ENCODE data around the gene ARPC1A.
"Not testable (repeated sequence)": the region's sequence is repeated elsewhere in the genome, so short reads cannot be mapped to it uniquely, and the experiment has no call there.

ARPC1A gene

GRCh38 chr7:99308461-99309074, 17.1 kb upstream of the ARPC1A start:
- Mint-ChIP-seq H3K4me1 (peaks cover 9% of the 10 kb centered on the region), H3K27me3 (peaks cover 34% of the 10 kb centered on the region), H3K9me3 (no peaks in the 10 kb centered on the region), H3K27ac (no peak overlapping the region), H3K4me3 (no peak overlapping the region), H3K36me3 (no peaks in the 10 kb centered on the region)
- no peak for DNase-seq
- CTCF ChIA-PET: interaction anchor here (7.1 kb wide), 1 partner anchor 270 kb away, joined by 76 read pairs; no protein-coding TSS in a partner anchor

DNA sequence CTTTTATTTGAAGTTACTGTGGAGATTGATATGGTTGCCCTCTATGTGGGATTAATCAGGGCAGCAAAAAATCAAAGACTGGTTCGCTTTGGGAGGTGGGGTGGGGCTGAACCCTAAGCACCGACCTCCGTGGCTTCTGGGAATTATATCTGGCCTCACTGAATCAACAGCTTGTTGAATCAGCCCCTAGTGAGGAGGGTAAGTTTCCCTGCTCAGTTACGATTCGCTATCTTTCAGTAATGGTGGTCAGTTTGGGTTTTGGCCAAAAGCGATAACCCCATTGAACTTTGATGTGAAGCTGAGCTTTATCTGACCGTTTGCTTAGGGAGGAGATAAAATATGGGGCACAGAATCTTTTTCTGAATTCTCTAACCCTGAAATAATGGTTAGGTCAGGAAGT, 16.6 kb upstream of the ARPC1A start:
- Mint-ChIP-seq H3K27me3 (peaks cover 34% of the 10 kb centered on the region), H3K4me1 (peaks cover 12% of the 10 kb centered on the region), H3K4me3 (no peak overlapping the region), H3K36me3 (no peaks in the 10 kb centered on the region), H3K27ac (no peak overlapping the region), H3K9me3 (no peaks in the 10 kb centered on the region)
- DNase-seq: no peak
- CTCF ChIA-PET: interaction anchor here (7.1 kb wide), 1 partner anchor 271 kb away, joined by 76 read pairs; no protein-coding TSS in a partner anchor

- CTCF ChIA-PET: interaction anchor here (1.3 to 7.1 kb wide), 3 partner anchors 15 to 272 kb away, joined by 3 to 76 read pairs (median 3); no protein-coding TSS in a partner anchor
- no peaks in the 10 kb centered on the region for H3K36me3 Mint-ChIP-seq
- H3K27me3 Mint-ChIP-seq: peaks cover 31% of the 10 kb centered on the region
- no peaks in the 10 kb centered on the region for H3K9me3 Mint-ChIP-seq
- no peak overlapping the region for H3K4me3 Mint-ChIP-seq
- no peak for DNase-seq
- no peak overlapping the region for H3K27ac Mint-ChIP-seq
- peaks cover 20% of the 10 kb centered on the region for H3K4me1 Mint-ChIP-seq
Observed at GRCh38 chr7:99310004-99310403, 15.7 kb upstream of the ARPC1A start.

- Mint-ChIP-seq H3K9me3 (no peaks in the 10 kb centered on the region), H3K4me3 (no peak overlapping the region), H3K4me1 (peaks cover 23% of the 10 kb centered on the region), H3K36me3 (no peaks in the 10 kb centered on the region), H3K27me3 (peaks cover 30% of the 10 kb centered on the region), H3K27ac (no peak overlapping the region)
- DNase-seq: no peak
- CTCF ChIA-PET: interaction anchor here (1.4 to 7.1 kb wide), 2 partner anchors 267 to 273 kb away, joined by 4 to 76 read pairs; no protein-coding TSS in a partner anchor
Observed at GRCh38 chr7:99311702-99312101, 14.0 kb upstream of the ARPC1A start.

DNA sequence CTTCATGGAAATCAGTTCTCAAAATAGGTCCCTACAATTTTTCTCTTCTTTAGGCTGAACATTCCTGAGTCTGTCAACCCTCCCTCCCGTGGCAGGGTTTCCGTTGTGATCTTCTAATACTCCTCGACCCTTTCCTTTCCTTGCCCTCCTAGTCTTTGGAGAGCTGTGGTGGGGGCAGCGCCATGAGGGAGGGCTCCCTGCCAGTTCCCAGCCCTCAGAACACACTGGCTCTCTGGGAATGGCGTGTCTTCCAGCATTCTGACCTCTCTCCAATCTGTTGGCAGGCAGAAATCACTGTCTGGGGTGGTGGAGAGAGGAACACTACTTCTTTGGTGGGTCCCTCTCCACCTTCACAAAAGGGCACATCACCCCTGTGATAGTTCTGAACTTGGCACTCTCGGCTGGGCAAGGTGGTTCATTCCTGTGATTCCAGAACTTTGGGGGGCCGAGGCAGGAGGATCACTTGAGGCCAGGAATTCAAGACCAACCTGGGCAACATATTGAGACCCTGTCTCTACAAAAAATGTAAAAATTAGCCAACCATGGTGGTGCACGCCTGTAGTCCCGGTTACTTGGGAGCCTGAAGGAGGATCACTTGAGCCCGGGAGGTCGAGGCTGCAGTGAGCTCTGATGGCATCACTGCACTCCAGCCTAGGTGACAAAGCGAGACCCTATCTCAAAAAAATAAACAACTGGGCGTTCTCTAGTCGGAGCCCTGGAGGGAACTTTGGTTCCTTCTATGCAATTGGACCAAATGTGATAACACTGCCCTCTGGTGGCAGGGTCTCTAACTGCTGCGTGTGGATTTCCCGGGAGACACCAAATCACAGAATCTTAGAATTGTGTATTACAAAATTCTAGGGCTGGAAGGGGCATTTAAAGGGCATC, 13.1 kb upstream of the ARPC1A start:
- H3K4me3 Mint-ChIP-seq: peak overlapping the region; percentile 31
- H3K27ac Mint-ChIP-seq: no peak overlapping the region
- H3K36me3 Mint-ChIP-seq: no peaks in the 10 kb centered on the region
- peaks cover 30% of the 10 kb centered on the region for H3K27me3 Mint-ChIP-seq
- H3K9me3 Mint-ChIP-seq: no peaks in the 10 kb centered on the region
- peak; percentile 81 for DNase-seq
- CTCF ChIA-PET: interaction anchor here (0.6 to 7.1 kb wide), 6 partner anchors 14 to 287 kb away, joined by 4 to 76 read pairs (median 6); partner anchors contain the start of gene ARPC1A
- peaks cover 23% of the 10 kb centered on the region for H3K4me1 Mint-ChIP-seq

DNA sequence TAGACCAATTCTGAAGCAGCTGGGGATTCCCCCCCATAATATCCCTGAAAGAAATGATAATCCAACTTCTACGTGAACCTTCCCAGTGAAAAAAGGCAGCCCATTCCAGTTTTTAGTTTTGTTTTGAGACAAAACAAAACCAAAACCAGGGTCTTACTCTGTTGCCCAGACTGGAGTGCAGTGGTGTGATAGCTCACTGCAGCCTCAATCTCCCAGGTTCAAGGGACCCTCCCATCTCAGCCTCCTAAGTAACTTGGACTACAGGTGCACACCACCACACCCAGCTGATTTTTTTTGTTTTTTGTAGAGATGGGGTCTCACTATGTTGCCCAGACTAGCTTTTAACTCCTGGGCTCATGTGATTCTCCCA, 12.5 kb upstream of the ARPC1A start:
- Mint-ChIP-seq H3K4me3 (peak overlapping the region; percentile 31), H3K27ac (no peak overlapping the region), H3K4me1 (peaks cover 23% of the 10 kb centered on the region), H3K27me3 (peaks cover 31% of the 10 kb centered on the region), H3K9me3 (no peaks in the 10 kb centered on the region), H3K36me3 (no peaks in the 10 kb centered on the region)
- DNase-seq: peak; percentile 27
- CTCF ChIA-PET: interaction anchor here (0.6 to 7.1 kb wide), 6 partner anchors 13 to 288 kb away, joined by 3 to 76 read pairs (median 6); partner anchors contain the start of gene ARPC1A

- Mint-ChIP-seq H3K27ac (peak overlapping the region; percentile 67), H3K36me3 (no peaks in the 10 kb centered on the region), H3K4me1 (peaks cover 23% of the 10 kb centered on the region), H3K4me3 (no peak overlapping the region), H3K9me3 (no peaks in the 10 kb centered on the region), H3K27me3 (peaks cover 36% of the 10 kb centered on the region)
- CTCF ChIA-PET: interaction anchor here (1.1 to 7.1 kb wide), 3 partner anchors 12 to 276 kb away, joined by 3 to 76 read pairs (median 17); partner anchors contain the start of genes ARPC1A, BUD31 and PDAP1
- peak; percentile 48 for DNase-seq
Observed at GRCh38 chr7:99314504-99314903, 11.2 kb upstream of the ARPC1A start.

DNA sequence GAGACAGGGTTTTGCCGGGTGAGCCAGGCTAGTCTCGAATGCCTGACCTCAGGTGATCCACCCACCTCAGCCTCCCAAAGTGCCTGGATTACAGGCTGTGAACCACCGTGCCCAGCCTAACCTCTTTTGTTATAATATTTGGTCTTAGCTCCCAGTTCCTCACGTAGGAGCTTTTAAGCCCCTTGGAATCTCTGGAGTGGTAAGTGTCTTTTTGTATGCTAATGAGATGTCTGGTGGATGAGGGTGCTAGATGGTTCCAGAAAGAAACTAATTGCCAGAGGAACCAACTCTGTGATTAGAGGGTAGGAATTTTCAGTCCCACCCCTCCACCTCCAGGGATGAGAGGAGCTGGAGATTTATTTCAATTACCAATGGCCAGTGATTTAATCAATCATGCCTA, 5.3 kb upstream of the ARPC1A start:
- DNase-seq: no peak
- H3K36me3 Mint-ChIP-seq: no peaks in the 10 kb centered on the region
- H3K27ac Mint-ChIP-seq: no peak overlapping the region
- H3K9me3 Mint-ChIP-seq: no peaks in the 10 kb centered on the region
- peaks cover 1% of the 10 kb centered on the region for H3K4me1 Mint-ChIP-seq
- H3K4me3 Mint-ChIP-seq: no peak overlapping the region
- CTCF ChIA-PET: no interaction called here
- H3K27me3 Mint-ChIP-seq: peaks cover 17% of the 10 kb centered on the region

GRCh38 chr7:99322659-99323058, 3.0 kb upstream of the ARPC1A start:
- H3K9me3 Mint-ChIP-seq, H3K27ac Mint-ChIP-seq, CTCF ChIA-PET, H3K4me3 Mint-ChIP-seq, DNase-seq, H3K36me3 Mint-ChIP-seq: not testable (repeated sequence)
- Mint-ChIP-seq H3K4me1 (peaks cover 13% of the 10 kb centered on the region), H3K27me3 (peaks cover 17% of the 10 kb centered on the region)

GRCh38 chr7:99324559-99324958, 1.1 kb upstream of the ARPC1A start:
- no peak for DNase-seq
- Mint-ChIP-seq H3K27me3 (peaks cover 12% of the 10 kb centered on the region), H3K27ac (peak overlapping the region; percentile 24), H3K4me1 (peaks cover 29% of the 10 kb centered on the region), H3K9me3 (no peaks in the 10 kb centered on the region), H3K36me3 (peaks cover 3% of the 10 kb centered on the region), H3K4me3 (peak overlapping the region; percentile 77)
- CTCF ChIA-PET: interaction anchor here (1.2 to 4.3 kb wide), 2 partner anchors 10 to 14 kb away, joined by 3 to 17 read pairs; no protein-coding TSS in a partner anchor

GRCh38 chr7:99325001-99325493, 651 bp upstream of the ARPC1A start:
- Mint-ChIP-seq H3K36me3 (peaks cover 3% of the 10 kb centered on the region), H3K9me3 (no peaks in the 10 kb centered on the region), H3K4me1 (peaks cover 33% of the 10 kb centered on the region), H3K27me3 (peaks cover 12% of the 10 kb centered on the region), H3K4me3 (peak overlapping the region; percentile 77), H3K27ac (peak overlapping the region; percentile 39)
- DNase-seq: no peak
- CTCF ChIA-PET: interaction anchor here (1.2 to 4.3 kb wide), 2 partner anchors 11 to 15 kb away, joined by 3 to 17 read pairs; no protein-coding TSS in a partner anchor

DNA sequence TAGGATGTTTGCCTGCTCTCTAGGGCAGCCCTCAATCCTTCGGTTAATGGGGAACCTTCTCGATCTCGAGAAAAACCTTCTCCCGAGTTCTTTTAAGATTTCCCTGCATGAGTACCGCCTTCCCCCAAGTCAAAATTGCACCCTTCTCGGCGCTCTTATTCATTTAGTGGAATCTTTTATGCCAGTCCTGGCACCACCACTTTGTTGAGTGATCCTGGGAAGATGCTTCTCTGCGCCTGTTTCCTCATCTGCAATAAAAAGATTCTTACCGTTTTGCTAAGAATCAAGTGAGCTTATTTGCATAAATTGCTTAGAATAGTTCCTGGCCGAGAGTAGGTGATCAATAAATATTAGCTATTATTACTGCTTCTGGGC, 697 bp downstream of the ARPC1A start:
- no peaks in the 10 kb centered on the region for H3K9me3 Mint-ChIP-seq
- peaks cover 47% of the 10 kb centered on the region for H3K4me1 Mint-ChIP-seq
- CTCF ChIA-PET: interaction anchor here (4.3 kb wide), 1 partner anchor 12 kb away, joined by 17 read pairs; no protein-coding TSS in a partner anchor
- H3K27me3 Mint-ChIP-seq: peaks cover 4% of the 10 kb centered on the region
- DNase-seq: no peak
- peak overlapping the region; percentile 39 for H3K27ac Mint-ChIP-seq
- H3K36me3 Mint-ChIP-seq: peaks cover 7% of the 10 kb centered on the region
- peak overlapping the region; percentile 77 for H3K4me3 Mint-ChIP-seq

GRCh38 chr7:99330314-99330961, 4.7 kb downstream of the ARPC1A start:
- not testable (repeated sequence) for H3K27me3 Mint-ChIP-seq, H3K9me3 Mint-ChIP-seq, H3K4me3 Mint-ChIP-seq, DNase-seq
- Mint-ChIP-seq H3K4me1 (peaks cover 55% of the 10 kb centered on the region), H3K36me3 (peaks cover 20% of the 10 kb centered on the region), H3K27ac (peak overlapping the region; percentile 88)
- CTCF ChIA-PET: interaction anchor here (0.7 to 1.2 kb wide), 2 partner anchors 20 to 1364 kb away, joined by 3 read pairs; partner anchors contain the start of gene GIGYF1

Data from activated naive CD4-positive, alpha-beta T cell treated with anti-CD3 and anti-CD28 coated beads, Interleukin-2, amount 10 ng/mL, durations not matched to agents 7 days and 5 days (primary cell).